ENCODE data around the gene ABCC6.

GRCh38 chr16:16146380-16147315, 76.6 kb downstream of the ABCC6 start:
- TF ChIP-seq CTCF (IDR thresholded peaks at IDR 0.05) (no peak), POLR2A (IDR thresholded peaks at IDR 0.05) (no peak)
